DMS 273 treated with DMSO at 0.1 percent for 48 hours (cell line): Measurements from ENCODE around the gene DUSP5.
"Not testable (repeated sequence)": the region's sequence is repeated elsewhere in the genome, so short reads cannot be mapped to it uniquely, and the experiment has no call there.

Experiments used
- DNase-seq: peaks from one replicate; lab custom pipeline; 2025; lab: John Stamatoyannopoulos, UW

Gene DUSP5, protein sequence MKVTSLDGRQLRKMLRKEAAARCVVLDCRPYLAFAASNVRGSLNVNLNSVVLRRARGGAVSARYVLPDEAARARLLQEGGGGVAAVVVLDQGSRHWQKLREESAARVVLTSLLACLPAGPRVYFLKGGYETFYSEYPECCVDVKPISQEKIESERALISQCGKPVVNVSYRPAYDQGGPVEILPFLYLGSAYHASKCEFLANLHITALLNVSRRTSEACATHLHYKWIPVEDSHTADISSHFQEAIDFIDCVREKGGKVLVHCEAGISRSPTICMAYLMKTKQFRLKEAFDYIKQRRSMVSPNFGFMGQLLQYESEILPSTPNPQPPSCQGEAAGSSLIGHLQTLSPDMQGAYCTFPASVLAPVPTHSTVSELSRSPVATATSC

DNA sequence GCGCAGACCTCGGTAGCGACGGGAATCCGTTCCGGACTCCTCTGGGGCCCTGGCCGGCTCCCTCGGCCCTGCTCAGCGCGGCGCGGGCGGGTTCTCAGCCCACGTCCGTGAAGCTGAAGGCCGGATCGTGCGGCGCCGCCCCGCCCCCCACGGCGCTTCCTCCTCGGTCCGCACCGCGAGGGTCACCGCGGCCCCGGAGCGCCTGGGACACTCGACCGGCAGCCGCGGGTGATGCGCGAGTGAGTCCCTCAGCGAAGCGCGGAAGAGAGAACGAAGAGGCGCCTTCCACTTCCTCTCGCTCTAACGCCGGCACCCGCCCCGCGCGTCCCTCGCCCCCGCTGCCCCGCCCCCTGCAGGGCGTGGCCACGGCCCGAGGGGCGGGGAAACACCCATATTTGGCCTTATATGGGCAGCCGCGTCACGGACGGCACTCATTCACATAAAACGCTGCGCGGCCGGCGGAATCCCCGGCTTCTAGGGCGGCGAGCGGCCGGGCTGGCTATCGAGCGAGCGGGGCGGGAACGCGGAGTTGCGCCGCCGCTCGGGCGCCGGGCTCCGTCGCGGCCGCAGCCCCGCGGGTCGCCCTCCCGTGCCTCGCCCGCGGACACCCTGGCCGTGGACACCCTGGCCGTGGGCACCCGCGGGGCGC, at the start of gene DUSP5:
TSS of gene DUSP5 (plus strand) at position 470 of the 649 bp plus-strand sequence. CDS start 215 bp downstream, outside the sequence.
- DNase-seq: peak; percentile 64

DNA sequence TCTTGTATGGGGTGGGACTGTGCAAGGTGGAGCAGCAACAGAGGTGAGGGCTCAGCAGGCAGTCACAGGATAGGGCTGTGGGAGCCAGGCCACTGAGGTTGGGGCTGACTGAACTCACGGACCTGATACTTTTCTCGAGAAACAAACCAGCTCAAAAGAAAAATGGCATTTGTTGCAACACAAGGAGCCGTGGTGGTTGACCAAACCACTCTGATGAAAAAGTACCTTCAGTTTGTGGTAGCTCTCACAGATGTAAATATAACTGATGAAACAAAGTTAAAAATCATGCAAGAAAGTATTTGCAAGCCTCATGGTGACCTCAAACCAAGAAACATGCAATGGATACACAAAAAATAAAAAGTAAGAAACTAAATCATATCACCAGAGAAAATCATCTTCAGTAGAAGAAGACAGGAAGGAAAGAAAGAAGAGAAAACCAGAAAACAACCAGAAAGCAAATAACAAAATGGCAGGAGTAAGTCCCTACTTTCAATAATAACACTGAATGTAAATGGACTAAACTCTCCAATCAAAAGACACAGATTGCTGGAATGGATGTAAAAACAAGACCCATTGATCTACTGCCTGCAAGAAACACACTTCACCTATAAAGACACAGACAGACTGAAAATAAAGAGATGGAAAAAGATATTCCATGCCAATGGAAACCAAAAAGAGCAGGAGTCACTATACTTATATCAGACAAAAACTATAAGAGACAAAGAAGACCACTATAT, 48.9 kb upstream of the DUSP5 start:
- no peak for DNase-seq

DNA sequence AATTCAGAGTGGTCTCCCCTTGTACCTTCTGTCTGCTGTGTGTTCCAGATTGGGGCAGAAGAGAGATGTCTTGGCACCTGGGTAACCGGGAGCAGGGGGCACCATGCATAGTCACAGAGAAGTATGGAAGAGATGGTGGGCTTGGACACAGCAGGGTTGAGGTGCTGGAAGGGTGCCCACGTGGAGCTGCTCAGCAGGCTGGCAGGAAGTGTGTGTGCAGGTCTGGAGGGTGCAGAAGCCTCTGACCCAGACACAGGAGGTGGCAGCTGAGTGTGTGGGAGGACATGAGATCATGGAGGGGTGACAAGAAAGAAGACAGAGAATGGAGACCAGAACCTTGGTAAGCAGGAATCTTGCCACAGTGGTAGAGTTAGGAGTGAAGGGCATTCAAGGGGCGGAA, 42.3 kb upstream of the DUSP5 start:
- DNase-seq: no peak

DNA sequence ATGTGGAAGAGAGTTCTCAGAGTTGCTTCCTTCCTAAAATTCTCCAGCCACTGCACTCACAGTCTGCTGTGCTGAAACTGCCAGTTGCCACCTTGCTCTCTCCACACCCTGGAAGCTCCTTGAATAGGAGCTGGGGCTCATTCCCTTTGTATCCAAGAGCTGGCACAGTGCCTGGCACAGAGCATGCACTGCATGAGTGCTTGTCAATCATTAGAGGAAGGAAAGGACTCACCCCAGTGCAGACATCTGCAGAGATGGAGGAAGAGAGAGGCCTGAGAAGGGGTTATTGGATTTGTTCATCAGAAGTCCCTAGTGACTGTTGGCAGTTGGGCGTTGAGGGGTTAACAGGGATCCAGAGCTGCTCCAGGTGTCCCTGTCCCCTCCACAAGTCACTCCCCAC, 41.7 kb upstream of the DUSP5 start:
- no peak for DNase-seq

DNA sequence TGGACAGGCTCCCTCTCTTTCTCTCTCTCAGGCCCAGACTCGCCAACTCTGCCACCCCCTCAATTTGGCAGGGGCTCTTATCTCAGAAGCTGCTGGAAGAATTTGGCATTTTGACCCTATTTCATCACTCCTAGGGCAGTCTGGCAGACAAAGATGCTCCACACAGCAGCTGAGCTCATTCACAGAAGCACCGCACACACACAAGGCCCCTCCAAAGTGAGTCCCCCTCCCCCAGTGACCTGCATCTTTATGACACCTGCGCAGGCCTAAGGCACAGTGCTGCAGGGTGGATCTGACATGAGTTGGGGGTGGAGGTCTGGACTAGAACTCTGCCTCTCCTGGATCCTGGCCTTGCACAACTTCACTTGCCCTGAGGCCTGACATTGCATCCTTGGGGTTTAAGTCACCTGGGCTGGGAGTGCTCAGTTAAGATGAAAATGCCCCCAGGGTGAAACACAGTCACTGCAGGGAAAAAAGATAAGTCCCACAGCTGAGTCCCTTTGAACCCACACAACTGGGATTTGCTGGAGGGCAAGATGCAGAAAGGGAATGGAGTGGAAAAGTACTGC, 41.1 kb upstream of the DUSP5 start:
- no peak for DNase-seq

DNA sequence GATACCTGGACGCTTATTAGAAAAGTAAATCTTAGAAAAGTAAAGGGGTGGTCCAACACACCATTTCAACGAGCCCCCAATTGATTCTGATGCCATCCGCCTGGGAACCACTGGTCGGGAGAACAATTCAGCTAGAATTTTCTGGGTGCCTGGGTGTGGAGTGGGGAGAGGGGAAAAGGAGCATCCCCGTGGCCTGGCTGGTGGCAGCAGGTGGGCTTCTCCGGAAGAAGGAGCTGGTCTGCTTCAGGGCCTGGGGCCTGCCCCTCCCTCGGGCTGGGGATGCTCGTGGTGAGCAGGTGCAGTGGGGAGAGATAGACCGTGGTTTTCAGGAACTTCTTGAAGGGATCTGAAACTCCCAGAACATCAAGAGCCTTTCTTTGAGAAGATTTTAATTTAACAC, 39.9 kb upstream of the DUSP5 start:
- DNase-seq: no peak

DNA sequence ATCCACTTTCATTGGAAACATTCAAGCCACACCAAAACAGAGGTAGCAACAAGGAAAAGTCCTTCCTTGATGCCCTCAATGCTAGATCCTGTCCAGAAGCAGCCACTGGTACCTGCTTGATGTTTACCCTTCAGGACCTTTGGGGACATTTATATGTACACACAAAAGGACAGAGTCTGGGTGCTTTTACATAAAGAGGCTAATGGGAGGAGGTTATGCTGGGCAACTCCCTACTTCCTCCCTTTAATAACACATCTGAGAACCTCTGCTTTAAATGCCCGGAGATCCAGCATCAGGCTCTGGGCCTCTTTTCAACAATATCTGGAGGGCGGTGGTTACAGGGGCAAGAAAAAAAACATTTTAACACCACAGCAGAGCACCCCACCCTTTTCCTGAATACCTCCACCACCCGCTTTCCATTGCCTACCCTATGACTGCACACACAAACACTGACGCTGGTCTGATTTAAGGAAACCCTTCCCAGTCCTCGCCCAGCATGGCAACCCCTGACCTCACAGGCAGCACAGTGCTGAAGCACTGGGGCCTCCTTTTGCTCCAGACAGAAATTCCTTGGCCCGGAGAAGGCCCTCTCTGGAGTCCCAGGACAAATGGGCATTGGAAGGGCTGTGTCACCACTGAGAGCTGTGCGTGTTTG, 39.3 kb upstream of the DUSP5 start:
- no peak for DNase-seq

DNA sequence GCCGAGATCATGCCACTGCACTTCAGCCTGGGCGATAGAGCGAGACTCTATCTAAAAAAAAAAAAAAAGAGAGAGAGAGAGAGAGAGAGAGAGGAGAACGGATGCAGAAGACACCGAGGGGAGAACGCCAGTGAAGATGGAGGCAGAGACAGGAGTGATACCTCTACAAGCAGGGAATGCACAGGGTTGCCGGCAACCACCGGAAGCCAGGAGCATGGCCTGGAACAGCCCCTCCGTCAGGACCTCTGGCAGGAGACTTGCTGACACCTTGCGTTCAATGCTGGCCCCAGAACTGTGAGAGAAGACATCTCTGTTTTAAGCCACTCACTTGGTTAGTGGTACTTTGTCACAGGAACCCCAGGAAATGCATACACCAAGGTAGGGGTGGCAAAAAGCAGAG, 38.1 kb upstream of the DUSP5 start:
- no peak for DNase-seq

DNA sequence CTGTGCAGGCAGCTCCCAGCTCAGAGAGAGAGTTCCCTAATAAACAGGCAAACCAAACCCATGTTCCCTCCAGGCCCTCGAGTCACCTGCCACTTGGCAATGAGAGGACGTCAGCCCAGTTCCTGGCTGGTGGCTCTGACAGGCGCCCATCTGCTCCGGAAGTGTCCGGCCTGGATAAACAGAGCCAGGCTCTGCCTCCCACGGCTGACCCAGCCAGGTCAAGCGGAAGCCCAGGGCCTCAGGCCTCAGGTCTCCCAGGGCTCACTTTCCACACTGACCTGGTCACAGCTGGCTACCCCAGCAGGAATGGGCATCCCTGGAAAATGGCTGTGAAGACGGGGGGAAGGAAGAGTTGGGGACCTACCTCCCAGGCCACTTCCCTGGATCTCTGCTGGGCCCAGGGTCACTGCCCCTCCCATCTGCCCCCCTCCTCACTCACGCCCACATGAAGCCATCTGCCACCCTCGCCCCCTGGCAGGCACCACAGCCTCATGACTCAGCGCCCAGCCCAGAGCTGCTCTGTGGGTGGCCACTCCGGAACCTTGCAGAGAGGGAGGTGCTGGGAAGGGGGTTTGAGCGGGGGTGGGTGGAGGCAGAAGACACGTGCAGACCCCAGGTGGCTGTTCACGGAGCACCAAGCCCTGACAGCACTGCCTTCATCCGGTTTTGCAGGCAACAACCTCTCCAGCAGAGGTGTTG, 37.4 kb upstream of the DUSP5 start:
- DNase-seq: peak; percentile 9

DNA sequence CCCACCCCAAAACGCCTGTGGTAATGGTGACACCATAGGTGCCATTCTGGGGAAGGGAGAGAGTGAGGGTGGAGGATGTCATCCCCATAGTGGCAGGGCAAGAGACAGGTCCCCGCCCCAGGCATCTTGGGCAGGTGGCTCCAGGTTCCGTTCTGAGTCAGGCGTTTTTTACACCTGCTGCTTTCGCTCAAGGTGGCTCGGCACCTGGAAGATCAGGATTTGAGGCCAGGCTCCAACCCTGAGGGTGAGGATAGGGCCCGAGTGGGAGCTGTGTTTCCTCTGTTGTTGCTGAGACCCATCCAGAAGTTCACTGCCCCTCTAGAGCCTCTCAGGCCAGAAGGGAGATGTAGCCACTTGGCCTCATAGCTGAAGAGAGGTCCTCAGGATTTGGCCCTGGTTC, 36.6 kb upstream of the DUSP5 start:
- DNase-seq: no peak

DNA sequence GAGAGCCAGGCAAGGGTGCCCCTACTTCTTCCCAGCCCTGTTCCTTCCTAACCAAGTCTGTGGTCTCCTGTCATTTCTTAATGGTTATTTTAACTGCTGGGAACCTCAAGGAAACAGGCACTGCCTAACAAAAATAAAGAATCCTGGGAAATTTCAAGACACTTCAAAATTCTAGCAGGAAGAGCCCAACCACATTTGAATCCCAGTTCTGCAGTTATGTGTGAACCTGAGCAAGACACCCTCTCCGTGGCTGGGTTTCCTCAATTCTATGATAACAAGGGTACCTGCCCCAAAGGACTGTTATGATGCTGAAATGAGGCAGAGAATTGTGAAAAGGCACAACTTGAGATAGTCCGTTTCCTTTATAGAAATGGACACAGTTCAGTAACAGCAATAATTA, 36.2 kb upstream of the DUSP5 start:
- no peak for DNase-seq

DNA sequence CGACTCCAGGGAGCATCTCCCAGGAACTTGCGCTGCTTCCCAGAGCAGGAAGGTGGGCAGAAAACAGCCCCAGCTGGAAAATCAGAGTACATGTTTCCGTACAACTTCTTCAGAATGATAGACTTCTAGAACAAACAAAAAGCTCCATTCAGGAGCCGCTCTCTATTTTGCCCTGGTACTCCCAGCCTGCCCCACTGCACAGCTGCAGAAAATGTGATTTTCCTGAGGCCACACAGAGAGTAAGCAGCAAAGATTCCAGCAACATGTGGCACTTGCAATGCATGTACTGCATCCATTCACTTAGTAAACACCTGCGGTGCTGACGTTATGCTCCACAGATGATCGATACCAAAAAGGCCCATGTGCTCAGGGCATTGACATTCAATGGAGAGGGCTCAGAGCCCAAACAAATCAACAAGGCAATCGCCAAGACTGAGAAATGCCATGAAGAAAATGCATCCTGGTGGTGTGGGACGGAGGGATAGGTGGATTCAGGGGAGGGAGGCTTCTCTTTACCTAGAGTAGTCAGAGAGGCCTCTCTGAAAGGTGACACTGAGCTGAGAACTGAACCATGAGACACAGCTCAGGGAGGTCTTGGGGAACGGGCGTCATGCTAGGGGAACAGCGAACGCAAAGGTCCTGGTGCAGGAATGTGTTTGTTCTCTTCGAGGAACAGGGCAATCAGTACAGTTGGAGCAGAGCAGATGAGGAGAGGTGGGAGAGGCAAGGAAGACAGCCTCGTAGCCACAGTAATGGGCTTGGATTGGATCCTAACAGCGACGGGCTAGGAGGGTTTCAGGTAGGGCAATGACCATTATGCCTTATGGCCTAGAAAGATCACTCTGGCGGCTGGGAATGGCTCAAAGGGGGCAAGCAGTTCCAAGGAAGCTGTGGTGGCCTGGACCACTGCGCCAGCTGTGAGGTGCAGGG, 35.3 kb upstream of the DUSP5 start:
- no peak for DNase-seq

DNA sequence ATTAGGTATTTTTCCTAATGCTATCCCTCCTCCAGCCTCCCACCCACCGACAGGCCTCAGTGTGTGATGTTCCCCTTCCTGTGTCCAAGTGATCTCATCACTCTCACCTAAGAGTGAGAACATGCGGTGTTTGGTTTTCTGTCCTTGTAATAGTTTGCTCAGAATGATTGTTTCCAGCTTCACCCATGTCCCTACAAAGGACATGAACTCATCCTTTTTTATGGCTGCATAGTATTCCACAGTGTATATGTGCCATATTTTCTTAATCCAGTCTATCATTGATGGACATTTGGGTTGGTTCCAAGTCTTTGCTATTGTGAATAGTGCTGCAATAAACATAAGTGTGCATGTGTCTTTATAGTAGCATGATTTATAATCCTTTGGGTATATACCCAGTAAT, 29.4 kb upstream of the DUSP5 start:
- DNase-seq: not testable (repeated sequence)

DNA sequence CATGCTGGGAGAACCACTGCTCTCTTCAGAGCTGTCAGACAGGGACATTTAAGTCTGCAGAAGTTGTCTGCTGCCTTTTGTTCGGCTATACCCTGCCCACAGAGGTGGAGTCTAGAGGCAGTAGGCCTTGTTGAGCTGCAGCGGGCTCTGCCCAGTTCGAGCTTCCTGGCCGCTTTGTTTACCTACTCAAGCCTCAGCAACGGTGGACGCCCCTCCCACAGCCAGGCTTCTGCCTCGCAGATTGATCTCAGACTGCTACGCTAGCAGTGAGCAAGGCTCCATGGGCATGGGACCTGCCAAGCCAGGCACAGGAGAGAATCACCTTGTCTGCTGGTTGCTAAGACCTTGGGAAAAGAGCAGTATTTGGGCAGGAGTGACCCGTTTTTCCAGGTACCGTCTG, 27.2 kb upstream of the DUSP5 start:
- not testable (repeated sequence) for DNase-seq

DNA sequence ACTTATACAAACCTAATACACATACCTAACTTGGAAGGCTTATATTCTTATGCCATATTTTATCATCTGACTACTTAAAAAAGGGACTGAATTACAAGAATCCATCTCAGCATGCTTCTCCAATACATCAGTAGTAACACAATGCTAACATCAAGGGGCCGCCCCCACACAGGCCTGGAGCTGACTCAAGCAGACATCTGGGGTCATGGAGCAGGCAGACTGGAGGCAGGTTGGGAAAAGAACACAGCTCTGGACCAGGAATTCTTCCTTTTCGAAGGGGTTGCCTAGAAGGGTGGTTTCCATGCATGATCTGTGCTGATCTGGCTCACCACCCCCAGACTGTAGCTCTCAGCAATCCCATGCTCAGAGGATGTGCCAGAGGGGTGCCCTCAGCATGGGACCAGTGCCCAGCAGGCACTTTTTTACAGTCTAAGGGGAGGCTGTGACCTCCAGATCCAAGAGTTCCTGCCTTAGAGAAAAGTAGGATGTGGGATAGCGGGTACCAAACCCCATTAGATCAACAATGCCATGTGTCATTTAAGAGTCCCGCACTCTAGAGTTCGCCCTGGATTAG, 26.1 kb upstream of the DUSP5 start:
- peak; percentile 8 for DNase-seq

DNA sequence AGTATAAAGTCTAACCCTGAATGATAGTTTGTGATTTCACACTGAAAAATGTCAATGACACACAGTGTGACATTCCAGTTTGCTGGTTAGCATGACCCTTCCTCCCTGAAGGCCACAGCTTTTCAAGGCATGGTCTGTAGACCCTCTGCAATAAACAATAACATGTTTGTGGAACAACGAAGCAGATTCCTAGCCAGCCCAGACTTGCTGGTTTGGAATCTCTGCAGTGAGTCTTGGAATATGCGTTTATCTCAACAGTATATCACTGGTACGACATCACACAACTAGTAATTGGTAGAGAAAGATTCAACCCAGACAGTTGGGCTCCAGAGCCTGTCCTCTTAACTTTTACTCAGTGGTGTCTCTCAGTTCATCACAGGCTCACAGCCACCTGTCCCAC, 23.7 kb upstream of the DUSP5 start:
- no peak for DNase-seq

DNA sequence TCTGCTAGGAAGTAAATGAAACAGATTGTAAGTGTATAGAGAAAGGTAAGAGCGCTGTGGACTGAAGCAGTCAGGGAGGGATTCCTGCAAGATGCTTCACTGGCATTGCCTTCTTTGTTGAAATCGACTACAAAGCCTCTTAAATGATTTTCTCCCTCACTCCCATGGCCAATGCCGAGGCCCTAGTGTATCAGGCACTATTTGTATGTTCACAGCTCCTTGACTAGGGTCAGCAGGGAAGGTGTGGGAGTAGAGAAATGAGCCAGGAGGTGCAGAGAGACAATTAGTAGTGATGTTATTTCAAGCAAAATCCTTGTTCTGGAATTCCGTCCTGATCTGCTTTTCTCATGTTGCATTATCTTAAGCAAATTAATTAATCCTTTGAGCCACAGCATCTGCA, 22.9 kb upstream of the DUSP5 start:
- DNase-seq: no peak

DNA sequence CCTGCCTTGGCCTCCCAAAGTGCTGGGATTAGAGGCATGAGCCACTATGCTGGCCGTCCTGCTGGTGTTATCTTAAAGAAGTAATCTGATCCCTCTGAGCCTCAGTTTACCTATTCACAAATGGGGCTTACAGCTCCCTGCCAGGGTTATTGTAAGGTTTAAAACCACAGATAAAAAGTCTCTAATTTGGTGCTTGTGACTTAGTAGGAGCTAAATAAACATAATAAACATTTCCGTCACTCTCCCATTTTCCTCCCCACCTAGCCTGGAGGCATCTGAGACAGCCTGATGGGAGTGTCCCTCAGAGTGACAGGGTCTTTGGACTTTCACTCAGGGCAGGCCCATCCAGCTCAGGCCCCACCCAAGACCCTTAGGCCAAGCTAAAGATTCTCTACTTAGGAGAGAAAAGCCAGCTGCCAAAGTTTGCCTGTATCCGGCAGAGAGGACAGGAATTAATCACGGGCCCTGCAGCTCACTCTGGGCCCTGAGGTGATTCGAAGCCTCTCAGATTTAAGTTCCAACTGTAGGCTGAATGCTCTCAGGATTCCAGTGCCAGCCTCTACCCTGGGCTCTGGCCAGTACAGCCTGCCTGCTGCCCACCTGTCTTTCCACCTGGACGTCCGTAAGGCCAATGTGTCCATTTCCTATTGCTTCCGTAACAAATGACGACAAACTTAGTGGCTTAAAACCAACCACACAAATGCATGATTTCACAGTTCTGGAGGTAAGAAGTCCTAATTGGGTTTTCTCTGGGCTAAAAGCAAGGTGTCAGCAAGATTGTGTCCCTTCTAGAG, 21.8 kb upstream of the DUSP5 start:
- DNase-seq: no peak

DNA sequence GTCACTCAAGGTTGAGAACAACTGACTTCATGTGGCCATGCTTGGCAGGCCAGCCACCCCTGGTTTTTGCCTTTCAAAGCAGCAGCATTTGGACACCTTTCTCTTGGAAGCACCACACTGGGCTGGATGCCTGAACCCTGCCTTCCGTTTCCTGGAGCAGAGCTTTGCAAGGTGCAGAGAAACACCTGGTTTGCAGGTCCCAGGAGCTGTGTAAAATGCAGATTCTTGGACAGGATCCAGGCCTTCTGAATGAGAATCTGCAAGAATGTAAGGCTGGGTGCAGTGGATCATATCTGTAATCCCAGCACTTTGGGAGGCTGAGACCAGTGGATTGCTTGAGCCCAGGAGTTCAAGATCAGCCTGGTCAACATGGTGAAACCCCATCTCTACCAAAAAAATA, 18.0 kb upstream of the DUSP5 start:
- DNase-seq: no peak
